GM12878 (cell line): Measurements from ENCODE around the gene SAXO1. TPM values are rescaled to one million over a fixed set of nuclear protein-coding genes. Genes with fewer than 3 reads are reported as not detected.

ENCODE experiments used
- ATAC-seq: fragments of 200-7000 bp; cut with Tn5 transposase; 3 replicates; pipeline ENCODE4 v1.9.1; 2020; ENCODE audit warnings: mild to moderate bottlenecking, moderate library complexity
- BruUV-seq: library from RNA; stranded (reverse); fragments of 400-500 nt; replicated peaks from 2 replicates; lab custom pipeline; 2021; lab: Mats Ljungman, UMichigan
- CTCF ChIA-PET: fragments of 300-600 bp; sonication (Branson Sonifier 250); formaldehyde crosslinking; extraction: SDS; loops from one replicate; lab custom pipeline; 2021; ENCODE audit warnings: inconsistent platforms; lab: Yijun Ruan, JAX
- POLR2A ChIA-PET: fragments of 350-600 bp; formaldehyde crosslinking; extraction: SDS; loops from one replicate; lab custom pipeline; 2021; ENCODE audit warnings: inconsistent platforms; lab: Charles Lee
- RAD21 ChIA-PET: fragments of 300-600 bp; sonication (Branson Sonifier 250); formaldehyde crosslinking; loops from one replicate; lab custom pipeline; 2023; ENCODE audit warnings: antibody characterized with exemption; ENCODE audit not compliant: unreplicated experiment; lab: Charles Lee
- SMC1A ChIA-PET: fragments of 300-600 bp; sonication (Branson Sonifier 250); formaldehyde crosslinking; loops from one replicate; lab custom pipeline; 2023; ENCODE audit not compliant: unreplicated experiment, uncharacterized antibody; lab: Charles Lee
- DNase-seq: peaks from one replicate; pipeline ENCODE4 v3.0.0-alpha.2; 2011; ENCODE audit warnings: low read depth, low spot score
- FAIRE-seq: peaks from 3 replicates; lab custom pipeline; 2011; peaks lifted over from hg19 to GRCh38; lab: Jason Lieb, UNC
- H2AFZ ChIP-seq: 2 replicates; pipeline ENCODE4 v1.6.0; 2011; ENCODE audit warnings: low read depth, low read length, control low read depth; ENCODE audit not compliant: control insufficient read depth
- H3K27ac ChIP-seq: 2 replicates; pipeline ENCODE4 v1.5.1; 2011; ENCODE audit warnings: control low read depth; ENCODE audit not compliant: control insufficient read depth, insufficient read depth
- H3K27me3 ChIP-seq, 2 experiments: replicated peaks in 1 of 2; 2 replicates each; pipeline versions ENCODE4 v1.6.0 to v1.6.1; 2011; ENCODE audit warnings: low read length in 1 of 2; ENCODE audit not compliant: control insufficient read depth in 2 of 2, insufficient read depth in 2 of 2
- H3K36me3 ChIP-seq, 2 experiments: 2 replicates each; pipeline ENCODE4 v1.5.1; 2011; ENCODE audit warnings: low read length in 1 of 2; ENCODE audit not compliant: control insufficient read depth in 2 of 2, insufficient read depth in 2 of 2
- H3K4me1 ChIP-seq: 2 replicates; pipeline ENCODE4 v1.6.1; 2011; ENCODE audit warnings: mild to moderate bottlenecking, low read length, moderate library complexity, mixed read lengths; ENCODE audit not compliant: control insufficient read depth, insufficient read depth
- H3K4me2 ChIP-seq: 2 replicates; pipeline ENCODE4 v1.6.0; 2011; ENCODE audit warnings: control low read depth; ENCODE audit not compliant: control insufficient read depth, insufficient read depth
- H3K4me3 ChIP-seq: fragments of 200-600 bp; sonication (generic); 2 replicates; pipeline ENCODE4 v1.5.1; 2016
- H3K79me2 ChIP-seq: 2 replicates; pipeline ENCODE4 v1.6.0; 2011; ENCODE audit warnings: low read length; ENCODE audit not compliant: control insufficient read depth, insufficient read depth
- H3K9ac ChIP-seq: 2 replicates; pipeline ENCODE4 v1.8.0; 2011; ENCODE audit warnings: low read length, control low read depth, mixed read lengths; ENCODE audit not compliant: control insufficient read depth, insufficient read depth
- H3K9me3 ChIP-seq: replicated peaks from 3 replicates; pipeline ENCODE4 v1.5.1; 2011; ENCODE audit warnings: mild to moderate bottlenecking, low read length; ENCODE audit not compliant: control insufficient read depth, insufficient read depth
- H4K20me1 ChIP-seq: 2 replicates; pipeline ENCODE4 v1.6.0; 2011; ENCODE audit not compliant: control insufficient read depth, insufficient read depth
- BCLAF1 ChIP-seq: fragments of 450-650 bp; IDR thresholded peaks from 2 replicates; pipeline ENCODE4 v1.6.1; 2017; ENCODE audit warnings: antibody characterized with exemption, mild to moderate bottlenecking, moderate library complexity
- CREM ChIP-seq: IDR thresholded peaks from 2 replicates; pipeline ENCODE4 v1.6.1; 2014; ENCODE audit warnings: antibody characterized with exemption, low read depth
- EZH2 ChIP-seq: IDR thresholded peaks from 2 replicates; pipeline ENCODE4 v1.6.1; 2012; ENCODE audit warnings: low read depth, mild to moderate bottlenecking, control low read depth, inconsistent platforms, low read length, borderline replicate concordance; ENCODE audit not compliant: control insufficient read depth
- IKZF2 ChIP-seq, 2 experiments: fragments of 450-650 bp; IDR thresholded peaks; 2 replicates each; pipeline ENCODE4 v1.6.1; 2017; ENCODE audit warnings: mild to moderate bottlenecking in 2 of 2, moderate library complexity in 2 of 2
- LARP7 ChIP-seq: fragments of 450-650 bp; IDR thresholded peaks from 2 replicates; pipeline ENCODE4 v1.6.1; 2017; ENCODE audit warnings: mild to moderate bottlenecking
- PBX3 ChIP-seq: IDR thresholded peaks from 2 replicates; pipeline ENCODE4 v1.6.1; 2011; ENCODE audit warnings: mild to moderate bottlenecking, low read depth, low read length, moderate library complexity; ENCODE audit not compliant: insufficient replicate concordance
- POLR2AphosphoS2 ChIP-seq: IDR thresholded peaks from 2 replicates; pipeline ENCODE4 v1.6.1; 2011; ENCODE audit warnings: low read depth, mild to moderate bottlenecking, low read length, improper control_type of control experiment, moderate library complexity
- RB1 ChIP-seq: fragments of 450-650 bp; formaldehyde crosslinking; IDR thresholded peaks from 2 replicates; pipeline ENCODE4 v1.6.1; 2017; ENCODE audit warnings: mild to moderate bottlenecking, borderline replicate concordance
- RCOR1 ChIP-seq: conservative IDR thresholded peaks from 2 replicates; pipeline ENCODE4 v1.6.1; 2012; ENCODE audit warnings: low read depth, low read length, improper control_type of control experiment
- SIN3A ChIP-seq: IDR thresholded peaks from 2 replicates; pipeline ENCODE4 v1.6.1; 2012; ENCODE audit warnings: low read depth, low read length, improper control_type of control experiment
- TBL1XR1 ChIP-seq: IDR thresholded peaks from 2 replicates; pipeline ENCODE4 v1.6.1; 2012; ENCODE audit warnings: low read depth, low read length, improper control_type of control experiment
- TCF3 ChIP-seq: IDR thresholded peaks from 2 replicates; pipeline ENCODE4 v1.6.1; 2012; ENCODE audit warnings: low read depth, mild to moderate bottlenecking, low read length, borderline replicate concordance; ENCODE audit not compliant: insufficient read depth
- ZBTB11 ChIP-seq: fragments of 450-650 bp; formaldehyde crosslinking; IDR thresholded peaks from 2 replicates; pipeline ENCODE4 v1.5.0; 2022; ENCODE audit warnings: mild to moderate bottlenecking, missing genetic modification characterization
- ZNF24 ChIP-seq: fragments of 450-650 bp; IDR thresholded peaks from 2 replicates; pipeline ENCODE4 v1.6.1; 2017; ENCODE audit warnings: antibody characterized with exemption, mild to moderate bottlenecking
- WGBS: methylation state at CpG from one replicate; pipeline ENCODE4 v1.1.6; 2016; ENCODE audit warnings: low lambda C conversion rate; ENCODE audit not compliant: insufficient replicate concordance, insufficient coverage; ENCODE audit errors: missing lambda C conversion rate; 5-methylcytosine and 5-hydroxymethylcytosine counted together
- in situ Hi-C: fragments of 300-500 bp; cut with MboI; formaldehyde crosslinking; loops from 9 replicates; pipeline ENCODE4 v1.14.3; 2018; ENCODE audit warnings: mixed read lengths
- intact Hi-C: fragments of 100-400 bp; cut with micrococcal nuclease; formaldehyde crosslinking; loops from one replicate; pipeline ENCODE4 v1.14.2; 2022; ENCODE audit not compliant: unreplicated experiment
- polyA plus RNA-seq, 11 experiments: library from polyadenylated mRNA; depleted of rRNA in 4 of 11; unstranded in 6 of 11; stranded (reverse) in 5 of 11; fragments of >200 nt; fragmentation: Nextera tagmentation in 4 of 11; fragmentation: Illumina TruSeq in 1 of 11; extraction: Ambion mirVana in 4 of 11; extraction: Trizol in 1 of 11; gene quantifications; 1 replicate in 1 of 11; 2 replicates in 10 of 11; pipeline versions ENCODE4 v1.2.1 to v1.2.3, GENCODE V29; 2011 to 2016; ENCODE audit warnings: inconsistent platforms in 2 of 11, missing spikeins in 2 of 11, low read depth in 1 of 11
- total RNA-seq, 4 experiments: library from RNA; depleted of rRNA in 3 of 4; stranded (reverse); fragments of >200 nt in 3 of 4; fragmentation: Illumina TruSeq in 1 of 4; extraction: Trizol in 1 of 4; gene quantifications; 2 replicates each; pipeline versions ENCODE4 v1.2.1 to v1.2.3, GENCODE V29; 2013 to 2021

Gene SAXO1
- total and polyA plus RNA-seq, 10 of the 15 experiments (the other 5 are each of a cell fraction or from before 2014, with no cell fraction given), result under 0.01 to 0.01 TPM; not detected in 8

- FAIRE-seq, result no peak
- TF ChIP-seq RCOR1 (no peak), LARP7 (no peak), ZNF24 (no peak), PBX3 (no peak), TCF3 (no peak), BCLAF1 (no peak), RB1 (no peak), EZH2 (no peak), SIN3A (no peak), POLR2AphosphoS2 (no peak), ZBTB11 (no peak), IKZF2 (IDR thresholded peaks at IDR 0.05) (no peak), CREM (no peak), TBL1XR1 (no peak)
Observed at GRCh38 chr9:18905883-18906629, 127.0 kb downstream of the SAXO1 start.

More at GRCh38 chr9:18905883-18906629, 127.0 kb downstream of the SAXO1 start:
- H3K36me3 ChIP-seq, result no peaks in the 10 kb centered on the region
- WGBS, result 27% methylated on average over 9 of the region's 9 CpGs
- H4K20me1 ChIP-seq, result no peaks in the 10 kb centered on the region
- H3K4me3 ChIP-seq, result no peak overlapping the region
- no peaks in the 10 kb centered on the region; the same call in 2 of the 3 replicates for H3K9me3 ChIP-seq
- no peak overlapping the region for H3K4me2 ChIP-seq
- in situ Hi-C loops (no loop called here), intact Hi-C loops (no loop called here)
- CTCF ChIA-PET, result no interaction called here
- no peak overlapping the region for H3K9ac ChIP-seq
- no peaks in the 10 kb centered on the region; a peak in 2 of 4 replicates for H3K27me3 ChIP-seq
- DNase-seq, result no peak
- no peak overlapping the region for H2AFZ ChIP-seq
- SMC1A ChIA-PET, result no interaction called here
- RAD21 ChIA-PET, result no interaction called here
- POLR2A ChIA-PET, result no interaction called here
- no peak overlapping the region for H3K27ac ChIP-seq
- no peaks in the 10 kb centered on the region; the same call in 1 of the 2 replicates for H3K4me1 ChIP-seq
- H3K79me2 ChIP-seq, result no peaks in the 10 kb centered on the region
- BruUV-seq, result no TSS peak
- no peak for ATAC-seq
